ENCODE measurements around the gene ZNF511.
"Not testable (repeated sequence)": the region's sequence is repeated elsewhere in the genome, so short reads cannot be mapped to it uniquely, and the experiment has no call there.

Gene ZNF511

DNA sequence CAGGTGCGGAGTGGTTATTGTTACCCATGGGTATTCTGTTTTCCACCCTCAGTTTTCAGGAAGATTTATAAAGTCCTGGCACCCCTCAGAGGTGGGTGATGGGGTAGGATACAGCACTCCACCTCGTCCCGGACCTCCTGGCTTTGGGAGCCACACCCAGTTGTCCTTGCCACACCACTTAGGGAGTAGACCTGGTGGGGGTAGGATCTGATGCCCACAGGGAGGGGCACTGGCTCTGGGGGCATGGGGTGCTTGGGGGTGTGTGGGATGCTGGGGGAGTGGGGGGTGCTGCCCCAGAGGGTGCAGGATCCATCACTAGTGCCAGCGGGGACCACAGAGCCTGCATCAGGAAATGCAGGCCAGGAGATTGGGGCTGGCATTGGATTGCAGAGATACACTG is 4.5 kb downstream of the ZNF511 start:
- in situ Hi-C loops (cut with MboI; ENCODE audit: low sequenced_read_pairs): no loop called here

GRCh38 chr10:133314911-133315310 is 6.2 kb downstream of the ZNF511 start:
- in situ Hi-C loops (cut with MboI; ENCODE audit: low sequenced_read_pairs): no loop called here

- in situ Hi-C loops (cut with MboI; ENCODE audit: low sequenced_read_pairs): no loop called here
Observed at GRCh38 chr10:133315847-133316246, 7.1 kb downstream of the ZNF511 start.

GRCh38 chr10:133316266-133316665 is 7.6 kb downstream of the ZNF511 start:
- in situ Hi-C loops (cut with MboI; ENCODE audit: low sequenced_read_pairs): no loop called here

DNA sequence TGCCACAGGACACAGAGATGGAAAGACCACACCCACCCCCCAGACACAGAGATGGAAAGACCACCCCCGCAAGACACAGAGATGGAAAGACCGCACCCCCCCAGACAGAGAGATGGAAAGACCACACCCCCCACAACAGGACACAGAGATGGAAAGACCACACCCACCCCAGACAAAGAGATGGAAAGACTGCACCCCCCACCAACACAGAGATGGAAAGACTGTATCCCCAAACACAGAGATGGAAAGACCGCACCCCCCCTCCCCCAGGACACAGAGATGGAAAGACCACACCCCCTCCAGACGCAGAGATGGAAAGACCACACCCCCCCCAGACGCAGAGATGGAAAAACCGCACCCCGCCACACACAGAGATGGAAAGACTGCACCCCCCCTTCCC is 8.0 kb downstream of the ZNF511 start:
- in situ Hi-C loops (cut with MboI; ENCODE audit: low sequenced_read_pairs): no loop called here

DNA sequence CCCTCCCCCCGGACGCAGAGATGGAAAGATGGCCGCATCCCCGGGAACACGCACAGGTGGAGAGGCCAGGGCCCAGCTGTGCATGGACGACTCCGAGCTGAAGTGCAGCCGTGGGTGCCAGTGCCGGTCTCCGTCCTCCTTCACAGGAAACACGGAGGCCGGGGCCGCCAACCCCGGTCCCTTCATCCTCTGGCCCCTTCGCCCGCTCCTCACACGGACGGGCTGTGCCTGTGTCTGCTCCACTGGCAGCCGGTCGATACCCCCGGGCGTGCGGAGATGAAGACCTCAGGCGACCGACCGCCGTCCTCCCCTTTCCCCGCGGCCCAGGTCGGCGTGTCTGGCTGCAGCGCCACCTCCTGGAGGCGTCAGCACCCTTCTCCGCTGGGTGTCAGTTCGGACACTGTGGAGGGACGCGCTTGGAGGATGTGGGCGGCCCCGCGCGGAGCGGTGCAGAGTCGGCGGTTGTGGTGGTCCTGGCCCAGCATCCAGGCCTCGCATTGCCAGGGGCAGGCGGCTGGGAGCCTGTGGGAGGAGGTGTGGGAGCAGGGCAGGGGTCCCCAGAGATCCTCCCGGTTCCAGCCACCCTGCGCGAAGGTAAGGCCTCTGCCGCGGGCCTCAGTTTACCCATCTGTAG is 9.9 kb downstream of the ZNF511 start:
- in situ Hi-C loops (cut with MboI; ENCODE audit: low sequenced_read_pairs): no loop called here

DNA sequence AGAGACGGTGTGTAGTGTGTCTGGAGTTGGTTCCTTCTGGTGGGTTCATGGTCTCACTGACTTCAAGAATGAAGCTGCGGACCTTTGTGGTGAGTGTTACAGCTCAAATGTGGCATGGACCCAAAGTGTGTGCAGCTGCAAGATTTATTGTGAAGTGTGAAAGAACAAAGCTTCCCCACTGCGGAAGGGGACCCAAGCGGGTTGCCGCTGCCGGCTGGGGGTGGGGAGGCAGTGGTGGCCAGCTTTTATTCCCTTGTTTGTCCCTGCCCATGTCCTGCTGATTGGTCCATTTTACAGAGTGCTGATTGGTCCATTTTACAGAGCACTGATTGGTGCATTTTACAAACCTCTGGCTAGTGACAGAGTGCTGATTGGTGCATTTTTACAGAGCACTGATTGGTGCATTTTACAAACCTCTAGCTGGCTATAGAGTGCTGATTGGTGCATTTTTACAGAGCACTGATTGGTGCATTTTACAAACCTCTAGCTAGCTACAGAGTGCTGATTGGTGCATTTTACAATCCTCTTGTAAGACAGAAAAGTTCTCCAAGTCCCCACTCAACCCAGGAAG is 12.2 kb downstream of the ZNF511 start:
- in situ Hi-C loops (cut with MboI; ENCODE audit: low sequenced_read_pairs): not testable (repeated sequence)

GRCh38 chr10:133322064-133322709 is 13.5 kb downstream of the ZNF511 start:
- in situ Hi-C loops (cut with MboI; ENCODE audit: low sequenced_read_pairs): not testable (repeated sequence)

- in situ Hi-C loops (cut with MboI; ENCODE audit: low sequenced_read_pairs): no loop called here
Observed at GRCh38 chr10:133324198-133324792, 15.6 kb downstream of the ZNF511 start.

GRCh38 chr10:133324857-133325260 is 16.1 kb downstream of the ZNF511 start:
- in situ Hi-C loops (cut with MboI; ENCODE audit: low sequenced_read_pairs): no loop called here

DNA sequence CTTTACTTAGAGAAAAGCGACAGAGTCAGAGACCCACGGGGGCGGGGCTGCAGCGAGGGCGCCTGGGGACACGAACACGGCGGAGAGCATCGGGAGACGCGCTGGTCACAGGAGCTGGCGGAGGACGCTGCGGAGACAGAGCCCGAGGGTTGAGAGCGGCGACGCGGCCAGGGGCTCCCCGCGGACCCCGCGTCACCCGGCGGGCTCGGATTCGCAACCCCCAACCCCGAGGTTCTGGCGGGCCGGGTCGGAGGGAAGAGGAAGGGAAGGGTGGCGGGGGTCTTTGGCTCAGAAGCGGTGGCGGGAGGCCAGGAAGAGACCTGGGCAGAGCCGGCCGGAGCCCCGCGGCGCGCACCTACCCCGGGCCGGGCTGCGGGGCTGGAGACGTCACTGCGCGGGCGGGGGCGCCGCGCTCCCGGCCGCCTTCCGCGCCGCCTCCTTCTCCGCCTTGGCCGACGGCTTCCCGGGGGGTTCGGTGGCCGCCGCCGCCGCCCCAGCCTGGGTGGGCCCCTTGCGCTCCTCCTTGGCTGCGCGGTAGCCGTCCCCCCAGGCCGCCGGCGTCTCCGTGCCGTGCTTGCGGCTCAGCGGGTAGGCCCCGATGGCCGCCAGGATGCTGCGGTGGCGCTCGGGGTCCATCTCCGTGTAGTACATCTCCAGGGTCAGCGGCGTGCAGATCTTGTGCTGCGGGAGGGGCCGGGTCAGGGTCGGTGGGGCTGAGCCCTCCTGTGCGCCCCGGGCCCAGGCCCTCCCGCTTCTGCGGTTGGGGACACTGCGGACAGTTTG is 16.9 kb downstream of the ZNF511 start:
- in situ Hi-C loops (cut with MboI; ENCODE audit: low sequenced_read_pairs): no loop called here

DNA sequence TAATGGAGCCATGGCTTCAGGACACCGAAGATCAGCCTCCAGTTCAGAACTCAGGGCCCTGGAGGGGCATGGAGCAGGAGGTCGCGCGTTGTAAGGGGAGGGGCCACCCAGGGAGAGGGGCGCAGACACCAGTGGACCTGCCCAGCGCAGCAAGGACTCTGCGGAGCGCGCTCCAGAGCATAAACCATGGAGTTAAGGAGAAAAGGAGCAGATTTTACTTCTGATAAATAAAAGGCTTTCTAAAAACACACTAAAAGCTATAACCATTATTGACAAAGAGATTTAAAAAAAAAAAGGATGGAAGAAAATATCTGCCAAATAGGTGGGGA is 17.5 kb downstream of the ZNF511 start:
- in situ Hi-C loops (cut with MboI; ENCODE audit: low sequenced_read_pairs): no loop called here

GRCh38 chr10:133326745-133327650 is 18.3 kb downstream of the ZNF511 start:
- in situ Hi-C loops (cut with MboI; ENCODE audit: low sequenced_read_pairs): no loop called here

- in situ Hi-C loops (cut with MboI; ENCODE audit: low sequenced_read_pairs): no loop called here
Observed at GRCh38 chr10:133327651-133328357, 19.1 kb downstream of the ZNF511 start.

DNA sequence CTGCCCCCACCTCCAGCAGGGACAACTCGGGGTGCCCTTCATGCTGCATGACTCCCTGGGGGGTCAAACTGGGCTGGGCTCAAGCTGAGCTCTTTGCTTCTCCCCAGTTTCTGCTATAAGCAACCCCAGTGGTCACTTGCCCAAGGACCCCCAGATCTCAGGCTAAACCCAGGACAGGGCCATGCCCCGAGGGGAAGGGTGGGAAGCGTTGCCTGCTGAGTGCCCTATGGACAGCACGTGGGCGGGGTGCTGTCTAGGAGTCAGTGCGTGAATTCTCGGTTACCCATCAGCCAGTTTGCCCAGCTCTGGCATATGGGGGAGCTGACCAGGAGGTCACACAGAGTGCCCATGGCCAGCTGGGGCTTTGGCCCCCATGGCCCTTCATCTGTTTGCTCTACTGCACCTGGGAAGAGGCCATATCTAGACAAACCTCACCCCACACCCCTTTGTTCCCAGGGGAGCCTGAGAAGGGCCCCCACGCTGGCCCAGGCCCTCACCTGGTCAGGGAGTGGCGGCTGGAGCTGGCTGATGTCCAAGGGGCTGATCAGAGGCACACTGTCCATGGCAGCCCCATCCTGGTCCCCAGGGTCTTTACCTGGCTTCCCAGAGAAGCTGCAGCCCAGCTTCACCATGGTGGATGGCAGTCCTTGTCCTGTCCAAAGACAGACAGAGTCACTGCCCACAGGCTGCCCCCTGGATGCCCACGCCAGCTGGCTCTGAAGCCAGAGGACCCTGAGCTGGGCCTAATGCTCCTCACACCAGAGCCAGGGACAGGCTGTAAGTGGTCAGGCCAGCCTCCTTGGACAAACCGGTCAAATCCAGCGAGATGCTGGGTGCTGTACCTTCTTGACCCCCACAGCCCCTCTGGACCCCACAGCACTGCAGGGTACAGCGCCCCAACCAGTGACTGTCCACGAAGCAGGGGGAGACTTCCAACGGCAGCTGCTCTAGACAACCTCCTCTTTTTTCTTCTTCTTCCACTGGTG is 19.9 kb downstream of the ZNF511 start:
- in situ Hi-C loops (cut with MboI; ENCODE audit: low sequenced_read_pairs): no loop called here

- in situ Hi-C loops (cut with MboI; ENCODE audit: low sequenced_read_pairs): no loop called here
Observed at GRCh38 chr10:133329491-133330202, 20.9 kb downstream of the ZNF511 start.

DNA sequence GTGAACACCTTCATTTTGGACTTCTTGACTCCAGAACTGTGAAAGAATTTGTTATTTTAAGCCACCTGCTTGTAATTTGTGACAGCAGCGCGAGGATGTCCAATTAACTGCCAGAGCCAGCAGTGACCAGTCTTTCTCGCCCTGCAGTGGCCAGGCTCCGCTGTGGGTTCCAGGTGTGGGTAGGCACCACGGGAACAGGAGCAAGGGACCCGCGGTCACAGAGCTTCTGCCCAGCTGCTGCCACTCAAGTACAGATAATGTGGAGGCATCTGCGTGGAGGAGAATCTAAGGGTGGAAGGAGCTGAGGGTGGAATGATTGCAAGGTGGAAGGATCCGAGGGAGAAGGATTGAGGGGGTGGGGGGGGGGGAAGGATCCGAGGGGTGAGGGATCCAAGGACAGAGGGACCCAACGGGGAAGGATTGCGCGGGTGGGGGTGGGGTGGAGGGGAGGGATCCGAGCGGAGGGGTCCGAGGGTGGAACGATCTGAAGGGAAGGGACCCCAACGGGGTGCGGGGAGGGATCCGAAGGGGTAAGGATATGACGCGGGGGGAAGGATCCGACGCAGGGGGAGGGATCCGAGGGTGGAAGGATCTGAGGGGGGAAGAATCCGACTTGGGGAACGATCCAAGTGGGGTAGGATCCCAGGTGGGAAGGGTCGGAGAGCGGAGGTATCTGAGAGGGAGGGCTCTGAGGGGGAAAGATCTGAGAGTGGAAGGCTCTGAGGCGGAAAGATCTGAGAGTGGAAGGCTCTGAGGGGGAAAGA is 24.4 kb downstream of the ZNF511 start:
- in situ Hi-C loops (cut with MboI; ENCODE audit: low sequenced_read_pairs): no loop called here
